ENCODE results near the gene MUC6. TPM values are rescaled to one million over a fixed set of nuclear protein-coding genes. Genes with fewer than 3 reads are reported as not detected.

Gene MUC6
- total RNA-seq, 3 donors from 2014 or later (not counting 1 experiment from before 2014, with no cell fraction given) = not detected

DNA sequence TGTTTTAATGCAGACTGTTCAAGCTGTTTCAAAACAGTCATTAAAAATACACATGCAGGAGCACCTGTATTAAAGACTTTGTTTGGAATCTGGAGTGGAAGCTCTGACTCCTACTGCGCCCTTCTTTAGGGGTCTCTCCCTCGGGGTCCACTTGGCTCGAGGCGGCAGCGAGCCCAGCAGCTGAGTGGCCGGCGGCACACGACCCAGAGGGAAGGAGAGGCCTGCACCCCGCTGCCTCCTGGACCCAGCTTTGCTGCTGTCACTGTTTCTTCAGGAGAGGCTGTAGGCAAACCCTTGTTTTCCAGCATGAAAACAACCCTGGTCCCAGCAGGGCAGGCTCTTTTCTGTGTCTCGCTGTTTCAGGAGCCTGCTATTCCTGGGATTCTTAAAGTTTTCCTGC is 29.2 kb downstream of the MUC6 start:
- H3K27me3 ChIP-seq (ENCODE audit: control insufficient read depth, insufficient read depth, low read length) = no peaks in the 10 kb centered on the region
- no peak overlapping the region for H3K27ac Mint-ChIP-seq
- H3K27ac ChIP-seq (ENCODE audit: low read length) = no peak overlapping the region
- H3K36me3 ChIP-seq (ENCODE audit: control insufficient read depth, insufficient read depth, low read length) = peaks cover 51% of the 10 kb centered on the region
- WGBS (ENCODE audit: insufficient coverage) = 98% methylated on average over 10 of the region's 10 CpGs
- no peak overlapping the region for H3K4me3 ChIP-seq (ENCODE audit: low read length)
- H3K27me3 Mint-ChIP-seq (ENCODE audit: low read depth in 2 of 2) = no peaks in the 10 kb centered on the region
- intact Hi-C loops (cut with micrococcal nuclease) = no loop called here
- ATAC-seq (no peak), DNase-seq (no peak)
- H3K4me1 ChIP-seq (ENCODE audit: control insufficient read depth, insufficient read depth, low read length) = no peaks in the 10 kb centered on the region
- no peaks in the 10 kb centered on the region for H3K4me1 Mint-ChIP-seq
- H3K4me3 Mint-ChIP-seq = no peak overlapping the region
- TF ChIP-seq, protein P1, sequence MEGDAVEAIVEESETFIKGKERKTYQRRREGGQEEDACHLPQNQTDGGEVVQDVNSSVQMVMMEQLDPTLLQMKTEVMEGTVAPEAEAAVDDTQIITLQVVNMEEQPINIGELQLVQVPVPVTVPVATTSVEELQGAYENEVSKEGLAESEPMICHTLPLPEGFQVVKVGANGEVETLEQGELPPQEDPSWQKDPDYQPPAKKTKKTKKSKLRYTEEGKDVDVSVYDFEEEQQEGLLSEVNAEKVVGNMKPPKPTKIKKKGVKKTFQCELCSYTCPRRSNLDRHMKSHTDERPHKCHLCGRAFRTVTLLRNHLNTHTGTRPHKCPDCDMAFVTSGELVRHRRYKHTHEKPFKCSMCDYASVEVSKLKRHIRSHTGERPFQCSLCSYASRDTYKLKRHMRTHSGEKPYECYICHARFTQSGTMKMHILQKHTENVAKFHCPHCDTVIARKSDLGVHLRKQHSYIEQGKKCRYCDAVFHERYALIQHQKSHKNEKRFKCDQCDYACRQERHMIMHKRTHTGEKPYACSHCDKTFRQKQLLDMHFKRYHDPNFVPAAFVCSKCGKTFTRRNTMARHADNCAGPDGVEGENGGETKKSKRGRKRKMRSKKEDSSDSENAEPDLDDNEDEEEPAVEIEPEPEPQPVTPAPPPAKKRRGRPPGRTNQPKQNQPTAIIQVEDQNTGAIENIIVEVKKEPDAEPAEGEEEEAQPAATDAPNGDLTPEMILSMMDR (IDR thresholded peaks at IDR 0.05) = no peak
- no peaks in the 10 kb centered on the region for H3K36me3 Mint-ChIP-seq
- no peaks in the 10 kb centered on the region for H3K9me3 ChIP-seq (ENCODE audit: control insufficient read depth, insufficient read depth, low read length)
- no peaks in the 10 kb centered on the region for H3K9me3 Mint-ChIP-seq

DNA sequence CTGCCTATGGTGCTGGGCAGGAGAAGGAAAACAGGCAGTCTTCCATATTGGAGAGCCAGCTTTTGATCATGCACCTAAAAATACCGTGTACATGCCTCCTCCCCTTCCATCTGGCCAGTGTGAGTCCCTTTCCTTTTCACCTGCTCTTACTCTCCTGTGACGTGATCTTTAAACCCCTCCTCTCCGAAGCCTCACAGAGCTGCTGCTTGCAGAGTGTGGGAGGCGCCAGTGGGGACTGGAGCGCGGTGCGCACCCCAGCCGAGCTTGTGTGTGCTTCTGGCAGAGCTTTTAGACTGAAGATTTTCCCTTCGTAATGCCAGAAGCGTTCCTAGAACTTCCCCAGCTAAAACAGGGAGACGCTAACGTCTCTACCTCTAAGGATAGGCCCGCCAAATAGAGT is 29.8 kb downstream of the MUC6 start:
- TF ChIP-seq, protein P1 (IDR thresholded peaks at IDR 0.05) = no peak
- Histone ChIP-seq H3K27me3 (ENCODE audit: control insufficient read depth, insufficient read depth, low read length) (no peaks in the 10 kb centered on the region), H3K4me3 (ENCODE audit: low read length) (no peak overlapping the region), H3K27ac (ENCODE audit: low read length) (no peak overlapping the region), H3K4me1 (ENCODE audit: control insufficient read depth, insufficient read depth, low read length) (no peaks in the 10 kb centered on the region), H3K36me3 (ENCODE audit: control insufficient read depth, insufficient read depth, low read length) (peaks cover 55% of the 10 kb centered on the region), H3K9me3 (ENCODE audit: control insufficient read depth, insufficient read depth, low read length) (no peaks in the 10 kb centered on the region)
- H3K4me1 Mint-ChIP-seq = peaks cover 0 to under 1% of the 10 kb centered on the region in 2 donors
- no peaks in the 10 kb centered on the region for H3K36me3 Mint-ChIP-seq
- H3K4me3 Mint-ChIP-seq = no peak overlapping the region
- ATAC-seq (no peak), DNase-seq (no peak)
- intact Hi-C loops (cut with micrococcal nuclease) = no loop called here
- no peaks in the 10 kb centered on the region for H3K9me3 Mint-ChIP-seq
- no peaks in the 10 kb centered on the region for H3K27me3 Mint-ChIP-seq (ENCODE audit: low read depth in 2 of 2)
- H3K27ac Mint-ChIP-seq = no peak overlapping the region
- 96% methylated on average over 13 of the region's 13 CpGs for WGBS (ENCODE audit: insufficient coverage)

DNA sequence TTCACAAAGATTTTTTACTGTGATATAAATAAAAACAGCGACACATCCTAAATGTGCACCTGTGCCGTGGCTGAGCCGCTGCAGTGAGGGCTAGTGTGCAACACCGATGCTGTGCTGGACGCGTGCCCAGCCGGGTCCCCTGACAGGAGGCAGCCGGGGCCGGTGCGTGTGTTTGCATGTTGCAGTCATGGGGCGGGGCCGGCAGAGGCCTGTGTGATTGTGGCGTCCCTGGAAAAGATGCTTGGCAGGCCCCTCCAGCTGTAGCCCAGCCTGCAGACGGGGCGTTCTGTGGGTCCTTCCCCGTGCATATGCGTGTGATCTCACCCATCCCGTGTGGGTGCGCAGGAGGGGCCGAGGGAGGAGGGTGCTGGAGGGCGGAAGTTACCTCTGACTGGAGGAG is 30.6 kb downstream of the MUC6 start:
- H3K4me1 Mint-ChIP-seq = peaks cover 7 to 8% of the 10 kb centered on the region in 2 donors
- Histone ChIP-seq H3K4me1 (ENCODE audit: control insufficient read depth, insufficient read depth, low read length) (no peaks in the 10 kb centered on the region), H3K27me3 (ENCODE audit: control insufficient read depth, insufficient read depth, low read length) (no peaks in the 10 kb centered on the region), H3K36me3 (ENCODE audit: control insufficient read depth, insufficient read depth, low read length) (peaks cover 53% of the 10 kb centered on the region), H3K27ac (ENCODE audit: low read length) (no peak overlapping the region), H3K9me3 (ENCODE audit: control insufficient read depth, insufficient read depth, low read length) (no peaks in the 10 kb centered on the region), H3K4me3 (ENCODE audit: low read length) (no peak overlapping the region)
- 97% methylated on average over 21 of the region's 21 CpGs for WGBS (ENCODE audit: insufficient coverage)
- intact Hi-C loops (cut with micrococcal nuclease) = no loop called here
- no peak overlapping the region for H3K27ac Mint-ChIP-seq
- ATAC-seq (no peak), DNase-seq (no peak)
- H3K36me3 Mint-ChIP-seq = no peaks in the 10 kb centered on the region
- H3K9me3 Mint-ChIP-seq = no peaks in the 10 kb centered on the region
- no peaks in the 10 kb centered on the region for H3K27me3 Mint-ChIP-seq (ENCODE audit: low read depth in 2 of 2)
- TF ChIP-seq, protein P1 (IDR thresholded peaks at IDR 0.05) = no peak
- no peak overlapping the region for H3K4me3 Mint-ChIP-seq

DNA sequence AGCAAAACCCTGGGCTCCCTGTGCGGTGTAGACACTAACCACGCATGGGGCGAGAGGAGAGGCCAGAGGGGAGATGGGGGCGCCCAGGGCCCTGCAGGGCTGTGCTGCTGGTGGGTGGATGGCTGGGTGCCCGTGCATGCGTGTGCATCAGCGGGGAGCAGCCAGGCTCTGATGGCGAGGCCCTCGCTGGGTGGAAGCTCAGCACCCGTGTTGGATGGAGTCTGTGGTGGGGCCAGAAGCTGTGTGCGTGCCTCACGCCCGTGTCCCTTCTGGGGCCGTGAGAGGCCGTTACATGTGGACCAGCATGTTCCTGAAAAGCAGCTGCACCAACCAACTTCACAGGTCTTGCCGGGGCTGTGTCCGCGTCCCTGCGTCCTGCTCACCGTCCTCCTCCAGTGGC is 33.4 kb downstream of the MUC6 start:
- H3K27ac Mint-ChIP-seq = no peak overlapping the region

More for the DNA sequence above, 33.4 kb downstream of the MUC6 start:
- DNase-seq (no peak), ATAC-seq (no peak)
- Histone ChIP-seq H3K4me1 (ENCODE audit: control insufficient read depth, insufficient read depth, low read length) (no peaks in the 10 kb centered on the region), H3K4me3 (ENCODE audit: low read length) (no peak overlapping the region), H3K27me3 (ENCODE audit: control insufficient read depth, insufficient read depth, low read length) (no peaks in the 10 kb centered on the region), H3K9me3 (ENCODE audit: control insufficient read depth, insufficient read depth, low read length) (no peaks in the 10 kb centered on the region), H3K27ac (ENCODE audit: low read length) (no peak overlapping the region), H3K36me3 (ENCODE audit: control insufficient read depth, insufficient read depth, low read length) (peaks cover 44% of the 10 kb centered on the region)
- H3K4me1 Mint-ChIP-seq = peaks cover 7 to 8% of the 10 kb centered on the region in 2 donors
- intact Hi-C loops (cut with micrococcal nuclease) = no loop called here
- H3K9me3 Mint-ChIP-seq = no peaks in the 10 kb centered on the region
- TF ChIP-seq, protein P1 (IDR thresholded peaks at IDR 0.05) = no peak
- no peak overlapping the region for H3K4me3 Mint-ChIP-seq
- WGBS (ENCODE audit: insufficient coverage) = 87% methylated on average over 20 of the region's 20 CpGs
- H3K27me3 Mint-ChIP-seq (ENCODE audit: low read depth in 2 of 2) = no peaks in the 10 kb centered on the region
- no peaks in the 10 kb centered on the region for H3K36me3 Mint-ChIP-seq
